T47D (cell line): Measurements from ENCODE around the gene DNAH2.
A peak's percentile ranks its signal among the peaks of the same experiment; 100 is the strongest.

Experiments used
- DNase-seq, 2 experiments: peaks; one replicate each; pipeline versions ENCODE4 v3.0.0 to v3.0.0-alpha.2; 2011 to 2012; ENCODE audit warnings: low read depth in 1 of 2, low spot score in 1 of 2
- JUND ChIP-seq: IDR thresholded peaks from 2 replicates; pipeline ENCODE4 v1.6.1; 2012; ENCODE audit warnings: low read depth
- in situ Hi-C: cut with HindIII; loops from 2 replicates; pipeline ENCODE4 v1.10.0; 2016; ENCODE audit warnings: low sequenced_read_pairs, low pct_unique_long_range_greater_than_20kb

Gene DNAH2

DNA sequence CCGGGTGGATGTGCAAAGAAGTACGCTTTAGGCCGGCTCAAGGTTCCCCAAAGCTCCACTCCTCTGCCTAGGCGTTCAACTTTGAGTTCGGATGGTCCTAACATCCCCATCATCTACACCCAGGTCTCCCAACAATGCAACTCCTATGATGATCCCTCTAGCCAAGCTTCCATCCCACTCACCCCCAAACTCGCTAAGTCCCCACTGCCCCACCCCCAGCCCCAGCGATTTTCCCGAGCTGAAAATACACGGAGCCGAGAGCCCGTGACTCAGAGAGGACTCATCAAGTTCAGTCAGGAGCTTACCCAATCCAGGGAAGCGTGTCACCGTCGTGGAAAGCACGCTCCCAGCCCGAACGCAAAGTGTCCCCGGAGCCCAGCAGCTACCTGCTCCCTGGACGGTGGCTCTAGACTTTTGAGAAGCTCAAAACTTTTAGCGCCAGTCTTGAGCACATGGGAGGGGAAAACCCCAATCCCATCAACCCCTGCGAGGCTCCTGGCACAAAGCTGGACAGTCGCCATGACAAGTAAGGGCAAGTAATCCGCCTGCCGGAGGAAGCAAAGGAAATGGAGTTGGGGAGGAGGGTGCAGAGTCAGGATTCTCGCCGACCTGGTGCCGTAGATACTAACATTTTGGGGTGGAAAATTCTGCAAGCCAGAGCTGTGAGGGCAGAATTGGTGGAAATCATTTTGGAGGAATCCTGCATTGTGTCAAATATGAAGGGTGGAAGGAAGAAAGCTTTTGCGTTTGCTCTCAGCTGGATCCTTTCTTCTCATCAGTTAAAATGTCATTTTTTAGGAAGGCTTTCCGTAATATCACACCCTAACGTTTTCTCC lies 30.3 kb upstream of the DNAH2 start, which contains the start of gene TP53:
Gene TP53, minus strand, starts transcription at position 419 of the 836 bp plus-strand sequence. CDS start 10,896 bp downstream, outside the sequence.
- no peak for TF ChIP-seq JUND
- DNase-seq, result peak; percentile 33 to 95
- in situ Hi-C loops, result no loop called here

DNA sequence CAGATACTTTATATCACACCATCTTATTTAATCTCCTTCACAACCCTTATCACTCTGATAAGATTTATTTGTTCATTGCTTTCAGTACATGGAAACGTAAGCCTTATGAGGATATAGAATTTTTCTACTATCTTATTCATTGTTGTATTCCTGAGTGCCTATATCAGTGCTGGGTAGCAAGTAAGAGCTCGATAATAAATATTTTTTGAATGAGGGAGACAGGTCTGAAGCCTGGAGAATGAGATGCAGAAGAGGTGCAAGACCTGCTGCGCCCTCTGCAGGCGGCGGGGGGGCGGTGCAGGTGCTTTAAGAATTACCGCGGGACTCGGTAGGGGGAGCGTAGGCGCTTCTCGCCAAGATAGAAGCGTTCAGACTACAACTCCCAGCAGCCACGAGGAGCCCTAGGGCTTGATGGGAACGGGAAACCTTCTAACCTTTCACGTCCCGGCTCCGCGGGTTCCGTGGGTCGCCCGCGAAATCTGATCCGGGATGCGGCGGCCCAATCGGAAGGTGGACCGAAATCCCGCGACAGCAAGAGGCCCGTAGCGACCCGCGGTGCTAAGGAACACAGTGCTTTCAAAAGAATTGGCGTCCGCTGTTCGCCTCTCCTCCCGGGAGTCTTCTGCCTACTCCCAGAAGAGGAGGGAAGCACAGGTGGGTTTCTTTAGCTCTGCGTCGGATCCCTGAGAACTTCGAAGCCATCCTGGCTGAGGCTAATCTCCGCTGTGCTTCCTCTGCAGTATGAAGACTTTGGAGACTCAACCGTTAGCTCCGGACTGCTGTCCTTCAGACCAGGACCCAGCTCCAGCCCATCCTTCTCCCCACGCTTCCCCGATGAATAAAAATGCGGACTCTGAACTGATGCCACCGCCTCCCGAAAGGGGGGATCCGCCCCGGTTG lies 29.4 kb upstream of the DNAH2 start, which contains the start of gene WRAP53:
Gene WRAP53, plus strand, starts transcription at position 570 of the 900 bp plus-strand sequence. Its CDS starts 172 bp downstream, at position 742.
- DNase-seq, result peak; percentile 64 to 99
- no peak for TF ChIP-seq JUND
- in situ Hi-C loops, result no loop called here

DNA sequence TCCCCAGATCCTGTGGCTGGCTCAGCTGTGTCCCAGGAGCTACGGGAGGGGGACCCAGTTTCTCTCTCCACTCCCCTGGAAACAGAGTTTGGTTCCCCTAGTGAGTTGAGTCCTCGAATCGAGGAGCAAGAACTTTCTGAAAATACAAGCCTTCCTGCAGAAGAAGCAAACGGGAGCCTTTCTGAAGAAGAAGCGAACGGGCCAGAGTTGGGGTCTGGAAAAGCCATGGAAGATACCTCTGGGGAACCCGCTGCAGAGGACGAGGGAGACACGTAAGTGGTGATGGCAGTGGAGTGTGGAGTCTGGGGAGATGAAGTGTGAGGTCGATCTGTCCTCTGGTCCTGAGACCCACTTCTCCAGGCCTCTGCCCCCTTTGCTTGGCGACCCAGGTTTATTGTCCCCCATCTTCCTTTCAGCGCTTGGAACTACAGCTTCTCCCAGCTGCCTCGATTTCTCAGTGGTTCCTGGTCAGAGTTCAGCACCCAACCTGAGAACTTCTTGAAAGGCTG lies 28.7 kb upstream of the DNAH2 start:
- TF ChIP-seq JUND, result no peak
- no peak for DNase-seq
- in situ Hi-C loops, result no loop called here

DNA sequence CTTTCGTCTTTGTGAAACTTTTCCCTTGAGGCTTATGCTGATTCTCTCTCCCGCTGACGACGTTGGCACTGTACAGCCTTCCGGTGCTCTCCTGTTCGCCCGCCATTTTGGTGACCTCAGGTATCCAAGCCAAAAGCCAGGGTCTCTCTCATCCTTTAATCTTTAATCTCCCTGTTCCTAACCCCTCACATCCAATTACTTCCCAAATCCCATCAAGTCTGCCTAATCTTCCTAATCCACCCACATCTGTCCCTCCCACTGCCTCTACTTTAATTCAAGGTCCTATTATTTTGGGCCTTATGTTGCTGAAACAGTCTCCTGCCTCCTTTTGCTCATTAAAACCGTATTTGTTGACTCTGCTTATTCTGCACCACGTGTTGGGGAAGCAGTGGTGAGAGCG lies 22.0 kb upstream of the DNAH2 start:
- TF ChIP-seq JUND, result no peak
- in situ Hi-C loops, result no loop called here
- no peak for DNase-seq

DNA sequence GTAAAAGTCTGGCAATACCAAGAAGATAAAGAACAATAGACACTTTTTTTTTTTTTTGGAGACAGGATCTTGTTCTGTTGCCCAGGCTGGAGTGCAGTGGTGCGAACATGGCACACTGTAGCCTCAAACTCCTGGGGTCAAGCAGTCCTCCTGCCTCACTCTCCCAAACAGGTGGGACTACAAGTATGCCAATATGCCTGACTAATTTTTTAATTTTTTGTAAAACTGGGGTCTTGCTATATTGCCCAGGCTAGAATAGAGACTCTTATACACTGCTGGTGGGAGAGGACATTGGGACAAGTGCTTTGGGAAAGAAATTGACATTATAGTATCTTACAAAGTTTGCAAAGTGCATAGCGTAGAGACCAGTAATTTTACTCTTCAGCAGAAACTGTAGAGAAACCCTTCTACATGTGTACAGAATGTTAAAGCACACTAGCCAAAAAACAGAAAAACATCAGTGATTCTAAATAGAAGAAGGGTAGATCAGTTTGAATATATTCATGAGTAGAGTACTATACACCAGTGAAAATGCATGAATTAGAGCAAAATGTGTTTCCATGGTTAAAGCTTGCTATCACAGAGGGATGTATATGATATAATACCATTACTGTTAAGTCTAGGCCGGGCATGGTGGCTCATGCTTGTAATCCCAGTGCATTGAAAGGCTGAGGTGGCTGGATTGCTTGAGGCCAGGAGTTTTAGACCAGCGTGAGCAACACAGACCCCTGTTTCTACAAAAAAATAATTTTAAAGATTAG lies 19.5 kb upstream of the DNAH2 start:
- no peak for DNase-seq
- in situ Hi-C loops, result no loop called here
- no peak for TF ChIP-seq JUND

DNA sequence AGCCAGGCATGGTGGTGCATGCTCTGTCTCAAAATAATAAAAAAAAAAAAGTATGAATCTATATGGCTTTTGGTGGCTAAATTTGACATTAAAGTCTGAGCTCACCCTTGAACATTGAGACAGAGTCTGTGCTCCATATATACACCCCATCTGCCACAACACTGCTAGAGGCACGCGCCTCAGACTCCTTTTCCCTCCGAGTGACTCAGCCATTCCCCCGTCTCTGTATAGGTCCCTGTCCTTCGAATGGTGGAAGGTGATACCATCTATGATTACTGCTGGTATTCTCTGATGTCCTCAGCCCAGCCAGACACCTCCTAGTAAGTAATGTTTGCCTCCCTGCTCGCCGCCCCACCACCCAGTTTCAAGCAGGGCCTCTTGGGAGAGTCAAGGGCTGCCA lies 17.0 kb upstream of the DNAH2 start:
- no peak for TF ChIP-seq JUND
- in situ Hi-C loops, result no loop called here
- DNase-seq, result no peak

DNA sequence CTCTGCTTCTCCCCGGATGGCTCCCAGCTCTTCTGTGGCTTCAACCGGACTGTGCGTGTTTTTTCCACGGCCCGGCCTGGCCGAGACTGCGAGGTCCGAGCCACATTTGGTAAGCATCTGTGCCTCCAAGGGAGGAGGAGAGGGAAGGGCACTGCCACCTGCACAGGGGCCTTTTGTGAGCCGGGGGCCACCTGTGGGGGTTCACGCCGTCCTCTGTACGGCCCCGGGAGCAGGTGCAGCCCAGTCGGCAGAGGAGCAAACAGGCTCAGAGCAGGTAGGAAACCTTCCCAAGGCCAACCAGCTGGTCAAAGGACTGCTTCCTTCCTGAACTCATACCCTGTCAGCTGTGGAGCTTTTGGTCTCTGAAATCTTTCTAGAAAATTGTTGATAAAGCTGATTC lies 15.9 kb upstream of the DNAH2 start:
- DNase-seq, result no peak
- in situ Hi-C loops, result no loop called here
- no peak for TF ChIP-seq JUND

DNA sequence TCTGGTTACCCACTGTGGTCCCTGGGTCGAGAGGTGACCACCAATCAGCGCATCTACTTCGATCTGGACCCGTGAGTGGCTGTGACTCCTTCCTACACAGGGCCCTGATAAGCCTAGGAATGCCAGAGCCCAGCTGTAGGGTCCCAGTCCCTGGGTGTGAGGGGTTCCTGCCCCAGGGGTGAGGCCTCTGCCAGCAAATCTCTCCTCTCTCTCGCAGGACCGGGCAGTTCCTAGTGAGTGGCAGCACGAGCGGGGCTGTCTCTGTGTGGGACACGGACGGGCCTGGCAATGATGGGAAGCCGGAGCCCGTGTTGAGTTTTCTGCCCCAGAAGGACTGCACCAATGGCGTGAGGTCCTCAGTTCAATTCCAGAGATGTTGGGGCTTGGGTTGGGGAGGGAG lies 14.8 kb upstream of the DNAH2 start:
- no peak for TF ChIP-seq JUND
- in situ Hi-C loops, result no loop called here
- no peak for DNase-seq

DNA sequence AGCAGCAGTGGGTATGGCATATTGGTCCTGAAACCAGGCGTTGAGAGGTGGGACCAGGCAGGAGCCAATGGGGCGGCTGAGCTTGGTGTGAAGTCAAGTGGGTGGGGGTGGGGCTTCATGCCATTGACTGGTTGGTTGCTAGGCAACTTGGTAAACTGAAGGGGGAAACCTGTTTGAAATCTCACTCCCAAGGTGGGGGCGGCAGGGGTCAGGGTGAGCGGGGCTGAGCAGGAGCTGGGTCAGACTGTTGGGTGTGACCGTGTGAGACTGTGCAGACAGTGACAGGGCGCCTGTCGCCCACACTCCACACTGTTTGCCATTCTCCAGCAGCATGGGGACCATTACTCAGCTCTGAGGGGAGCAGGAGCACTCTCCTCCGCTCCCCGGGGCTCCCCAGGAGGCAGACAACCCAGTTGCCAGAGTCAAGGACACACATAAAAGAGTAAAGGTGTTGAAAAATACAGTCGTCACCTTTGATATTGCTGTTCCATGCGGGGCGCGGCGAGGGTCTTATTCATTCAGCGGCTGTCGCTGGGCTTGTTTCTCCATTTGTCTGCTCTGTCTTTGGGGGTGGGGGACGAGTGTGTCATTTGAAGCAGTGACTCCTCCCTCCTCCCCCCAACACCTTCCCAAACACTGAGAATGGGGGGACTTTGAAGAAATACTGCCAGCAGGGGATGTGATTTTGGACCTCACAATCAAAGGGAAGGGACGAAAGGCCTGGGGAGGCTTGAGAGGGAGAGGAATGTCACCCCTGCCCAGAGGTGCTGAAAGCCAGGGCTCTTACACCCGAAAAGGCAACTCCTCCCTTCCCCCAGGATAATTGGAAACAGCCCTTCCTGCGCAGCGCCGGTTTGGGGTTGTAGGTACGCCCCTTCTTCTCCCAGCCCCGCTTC lies 13.7 kb upstream of the DNAH2 start:
- peak in 1 of 2 experiments; percentile 57 for DNase-seq
- in situ Hi-C loops, result no loop called here
- TF ChIP-seq JUND, result no peak

DNA sequence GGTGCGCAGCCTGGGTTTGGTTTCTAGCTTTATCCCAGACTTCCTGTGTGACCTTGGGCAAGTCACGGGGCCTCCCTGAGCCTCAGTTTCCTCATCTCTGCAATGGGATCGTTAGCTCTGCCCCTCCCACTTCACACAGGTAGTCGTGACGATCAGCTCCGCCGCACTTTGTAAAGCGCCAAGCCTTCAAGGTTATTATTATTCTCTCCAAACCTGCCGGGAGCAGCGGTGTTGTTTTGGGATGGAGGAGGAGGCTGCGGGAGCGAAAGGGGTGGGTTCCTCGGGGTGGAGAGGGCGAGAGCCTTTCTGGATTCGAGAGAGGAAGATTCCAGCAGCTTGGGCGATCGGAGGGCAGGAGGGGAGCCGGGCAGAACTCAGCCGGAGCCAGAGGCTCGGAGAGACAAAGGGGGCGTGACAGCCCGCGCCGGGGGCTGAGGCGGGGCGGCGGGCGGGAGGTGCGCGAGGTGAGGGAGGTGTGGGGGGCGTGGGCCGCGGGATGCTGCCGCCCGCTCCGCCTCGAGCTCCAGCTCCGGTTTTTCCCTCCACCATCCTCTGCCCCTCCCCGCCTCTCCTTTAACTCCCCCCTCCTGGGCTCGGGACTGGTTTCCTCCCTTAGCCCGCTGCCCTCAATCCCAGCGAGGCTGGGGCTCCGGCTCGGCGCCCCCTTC lies 12.8 kb upstream of the DNAH2 start, which contains the start of gene EFNB3:
Gene EFNB3, plus strand, starts transcription at position 602 of the 668 bp plus-strand sequence. CDS start 397 bp downstream, outside the sequence.
- DNase-seq, result peak in 1 of 2 experiments; percentile 62
- TF ChIP-seq JUND, result no peak
- in situ Hi-C loops, result no loop called here
